Pancreas (tissue), 10 donors: ENCODE results near the gene LAPTM4A. TPM values are rescaled to one million over a fixed set of nuclear protein-coding genes. Genes with fewer than 3 reads are reported as not detected.

Experiments used
- ATAC-seq, 4 donors: fragments of 200-7000 bp; cut with Tn5 transposase; one replicate each; pipeline versions ENCODE4 v1.8.0 to v1.9.1; 2020; ENCODE audit warnings: mild to moderate bottlenecking in 4 of 4, moderate library complexity in 4 of 4
- DNase-seq, 6 donors: peaks; one replicate each; pipeline ENCODE4 v3.0.0-alpha.2; 2020
- FAIRE-seq: peaks from 2 replicates; lab custom pipeline; 2012; peaks lifted over from hg19 to GRCh38; lab: Jason Lieb, UNC
- H3K27ac ChIP-seq, 4 donors: fragments of 200-600 bp; sonication (generic); 1 replicate in 3 of 4; 2 replicates in 1 of 4; pipeline versions ENCODE4 v1.5.0 to v1.8.0; 2020
- H3K27me3 ChIP-seq, 4 donors: fragments of 200-600 bp; one replicate each; pipeline ENCODE4 v1.8.0; 2021
- H3K36me3 ChIP-seq, 3 donors: fragments of 200-600 bp; sonication (generic) in 1 of 3; one replicate each; pipeline versions ENCODE4 v1.5.0 to v1.8.0; 2020 to 2021
- H3K4me1 ChIP-seq, 3 donors: fragments of 200-600 bp; one replicate each; pipeline ENCODE4 v1.8.0; 2021
- H3K4me3 ChIP-seq, 4 donors: fragments of 200-600 bp; sonication (generic) in 2 of 4; one replicate each; pipeline versions ENCODE4 v1.5.0 to v1.8.0; 2020 to 2021
- H3K9me3 ChIP-seq, 4 donors: fragments of 200-600 bp; one replicate each; pipeline ENCODE4 v1.8.0; 2021
- WGBS, 2 donors: extraction: QIAGEN DNeasy Blood & Tissue Kit; methylation state at CpG; one replicate each; pipeline ENCODE4 v1.1.7; 2013; 5-methylcytosine and 5-hydroxymethylcytosine counted together
- intact Hi-C, 3 donors: fragments of 100-400 bp; cut with DNase I; formaldehyde crosslinking; loops; one replicate each; pipeline versions ENCODE4 v1.11.1 to v1.14.2; 2022
- polyA plus RNA-seq, 2 donors: library from polyadenylated mRNA; stranded (reverse); fragments of 200-250 nt; gene quantifications; one replicate each; pipeline ENCODE4 v1.2.3, GENCODE V29; 2013
- total RNA-seq, 6 donors: library from RNA; stranded (reverse); fragmentation: NEBNext Ultra II Directional in 4 of 6; extraction: Animal tissue kit (Norgen Biotek cat#: 25700) in 4 of 6; gene quantifications; one replicate each; pipeline versions ENCODE4 v1.2.1 to v1.2.4, GENCODE V29; 2021 to 2023
- TF ChIP-seq, protein P1 (sequence below), 4 donors: fragments of 200-600 bp; sonication (generic) in 3 of 4; IDR thresholded peaks; one replicate each; pipeline versions ENCODE4 v1.5.0 to v1.8.0; 2021; ENCODE audit warnings: antibody characterized with exemption in 4 of 4
- donor health status: healthy with polysubstance abuse.
- donor health status: DM: no; HTN: no; CAD: no; lungs with moderate emphysema.
- donor health status: DM: no; HTN: no; CAD: no.
- donor health status: control.
- donor health status: control.
- donor health status: Bipolar disorder and iron deficiency.
- donor health status: DM: yes; HTN: yes; CAD: no.
- donor health status: DM: no; HTN: no; CAD: no.
- donor health status: DM: no; HTN: no; CAD: no.
- donor health status: DM: yes; HTN: yes; CAD: no.

The LAPTM4A gene
- total and polyA plus RNA-seq, 8 donors = 57.8 to 163 (median 98.7) TPM

DNA sequence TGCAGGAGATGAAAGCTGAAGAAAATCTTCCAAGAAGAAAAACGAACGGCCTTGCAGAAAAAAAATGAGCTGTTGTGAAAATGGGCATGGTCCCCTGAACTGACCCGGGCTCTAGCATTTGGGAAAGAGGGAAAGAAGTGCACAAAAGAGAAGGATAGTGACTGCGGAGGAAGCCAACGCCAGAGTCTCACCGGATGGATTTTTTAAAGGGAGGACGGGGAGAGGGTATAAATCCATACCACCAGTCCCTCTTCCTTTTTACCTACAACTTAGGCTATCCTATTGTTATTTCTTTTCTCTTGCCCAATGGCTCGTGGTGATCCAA lies 62.1 kb downstream of the LAPTM4A start:
- intact Hi-C loops = no loop called here
- Histone ChIP-seq H3K4me1 (peaks cover 4 to 12% (median 4%) of the 10 kb centered on the region in 3 donors), H3K27ac (no peak overlapping the region), H3K36me3 (peaks cover 0 to 4% (median 0%) of the 10 kb centered on the region in 3 donors), H3K4me3 (peak overlapping the region; percentile 56 to 83 (median 73)), H3K9me3 (no peaks in the 10 kb centered on the region), H3K27me3 (no peaks in the 10 kb centered on the region)
- TF ChIP-seq, protein P1, sequence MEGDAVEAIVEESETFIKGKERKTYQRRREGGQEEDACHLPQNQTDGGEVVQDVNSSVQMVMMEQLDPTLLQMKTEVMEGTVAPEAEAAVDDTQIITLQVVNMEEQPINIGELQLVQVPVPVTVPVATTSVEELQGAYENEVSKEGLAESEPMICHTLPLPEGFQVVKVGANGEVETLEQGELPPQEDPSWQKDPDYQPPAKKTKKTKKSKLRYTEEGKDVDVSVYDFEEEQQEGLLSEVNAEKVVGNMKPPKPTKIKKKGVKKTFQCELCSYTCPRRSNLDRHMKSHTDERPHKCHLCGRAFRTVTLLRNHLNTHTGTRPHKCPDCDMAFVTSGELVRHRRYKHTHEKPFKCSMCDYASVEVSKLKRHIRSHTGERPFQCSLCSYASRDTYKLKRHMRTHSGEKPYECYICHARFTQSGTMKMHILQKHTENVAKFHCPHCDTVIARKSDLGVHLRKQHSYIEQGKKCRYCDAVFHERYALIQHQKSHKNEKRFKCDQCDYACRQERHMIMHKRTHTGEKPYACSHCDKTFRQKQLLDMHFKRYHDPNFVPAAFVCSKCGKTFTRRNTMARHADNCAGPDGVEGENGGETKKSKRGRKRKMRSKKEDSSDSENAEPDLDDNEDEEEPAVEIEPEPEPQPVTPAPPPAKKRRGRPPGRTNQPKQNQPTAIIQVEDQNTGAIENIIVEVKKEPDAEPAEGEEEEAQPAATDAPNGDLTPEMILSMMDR (IDR thresholded peaks at IDR 0.05) = no peak
- 4 to 6% methylated on average over 8 of the region's 8 CpGs for WGBS, 2 donors
- DNase-seq = no peak
- ATAC-seq = no peak
- FAIRE-seq = no peak

DNA sequence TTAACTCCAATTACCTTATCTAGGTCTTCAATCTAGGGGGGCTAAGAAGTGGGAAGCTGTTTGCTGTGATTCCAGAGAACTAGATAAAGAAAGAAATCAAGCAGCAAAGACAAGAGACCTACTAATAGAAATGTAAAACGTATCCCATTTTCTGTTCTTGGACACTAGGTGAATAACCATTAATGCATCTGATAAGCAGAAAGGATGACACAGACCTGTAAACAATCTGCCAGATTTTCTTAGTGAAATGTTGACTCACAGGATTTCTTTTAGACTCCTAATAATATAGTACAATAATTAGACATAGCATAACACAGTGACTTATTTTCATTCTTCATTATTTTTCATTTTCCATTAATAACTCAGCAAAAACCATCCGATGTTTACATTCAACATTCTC lies 62.8 kb downstream of the LAPTM4A start:
- Histone ChIP-seq H3K36me3 (peaks cover 0 to 4% (median 0%) of the 10 kb centered on the region in 3 donors), H3K27ac (no peak overlapping the region), H3K4me3 (peak overlapping the region in 1 of 4 donors; percentile 56), H3K27me3 (no peaks in the 10 kb centered on the region), H3K9me3 (no peaks in the 10 kb centered on the region), H3K4me1 (peaks cover 4 to 12% (median 4%) of the 10 kb centered on the region in 3 donors)
- ATAC-seq = no peak
- no peak for DNase-seq
- intact Hi-C loops = no loop called here
- TF ChIP-seq, protein P1 (IDR thresholded peaks at IDR 0.05) = no peak
- 67 to 73% methylated on average over 2 of the region's 2 CpGs for WGBS, 2 donors
- FAIRE-seq = no peak

DNA sequence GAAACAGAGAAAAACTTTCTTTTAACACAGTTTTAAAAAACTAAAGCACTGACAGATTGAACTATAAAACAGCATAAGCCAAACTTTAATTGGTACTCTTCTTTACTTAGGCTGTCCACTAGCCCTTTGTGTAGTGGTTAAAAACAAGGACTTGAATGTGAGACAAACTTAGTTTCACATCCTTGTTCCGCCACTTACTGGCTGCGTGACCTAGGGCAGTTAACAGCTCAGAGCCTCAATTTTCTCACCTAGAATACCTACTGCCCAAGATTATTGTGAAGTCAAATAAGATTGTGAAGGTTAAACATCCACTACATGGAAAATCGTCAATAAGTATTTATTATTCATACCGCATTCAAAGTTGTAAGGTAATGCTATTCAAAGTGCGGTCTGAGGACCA lies 63.5 kb downstream of the LAPTM4A start:
- Histone ChIP-seq H3K27me3 (no peaks in the 10 kb centered on the region), H3K9me3 (no peaks in the 10 kb centered on the region), H3K36me3 (peaks cover 0 to 4% (median 0%) of the 10 kb centered on the region in 3 donors), H3K4me1 (peaks cover 4 to 12% (median 4%) of the 10 kb centered on the region in 3 donors), H3K4me3 (no peak overlapping the region), H3K27ac (no peak overlapping the region)
- intact Hi-C loops = no loop called here
- TF ChIP-seq, protein P1 (IDR thresholded peaks at IDR 0.05) = no peak
- ATAC-seq = no peak
- no peak for DNase-seq
- no peak for FAIRE-seq
- 91% methylated on average over 5 of the region's 5 CpGs for WGBS, 2 donors

Other genes starting within 250 kb of the LAPTM4A start
- gene TTC32, start 149.6 kb downstream of the LAPTM4A start, total RNA-seq = 1 to 10 TPM; 3.2 to 6.6 (median 4.2) TPM
- 10 to 100 TPM; 10.5 to 24.3 TPM for gene TTC32, start 149.6 kb downstream of the LAPTM4A start, polyA plus RNA-seq
- gene WDR35, start 61.5 kb downstream of the LAPTM4A start, total RNA-seq = 1 to 10 TPM; 2.8 to 7.2 (median 3.8) TPM
- 1 to 10 TPM; 2.6 to 5.2 TPM for gene WDR35, start 61.5 kb downstream of the LAPTM4A start, polyA plus RNA-seq
- gene MATN3, start 39.0 kb downstream of the LAPTM4A start, total RNA-seq = 1 to 10 TPM in 1 of 6 donors, under 1 TPM in 3, not detected in 2; 0.25 to 3.5 (median 0.52) TPM
- under 1 TPM; 0.23 to 0.54 TPM for gene MATN3, start 39.0 kb downstream of the LAPTM4A start, polyA plus RNA-seq
- 10 to 100 TPM in 5 of 6 donors, 1 to 10 TPM in 1; 4.8 to 27.2 (median 20.1) TPM for gene SDC1, start 173.5 kb upstream of the LAPTM4A start, total RNA-seq
- gene SDC1, start 173.5 kb upstream of the LAPTM4A start, polyA plus RNA-seq = 10 to 100 TPM; 16.1 to 20.6 TPM